NCI-H1105 treated with DMSO at 0.1 percent for 48 hours (cell line): ENCODE data around the gene REPS2.

ENCODE experiments used
- DNase-seq: peaks from one replicate; lab custom pipeline; 2025; lab: John Stamatoyannopoulos, UW

REPS2 gene

DNA sequence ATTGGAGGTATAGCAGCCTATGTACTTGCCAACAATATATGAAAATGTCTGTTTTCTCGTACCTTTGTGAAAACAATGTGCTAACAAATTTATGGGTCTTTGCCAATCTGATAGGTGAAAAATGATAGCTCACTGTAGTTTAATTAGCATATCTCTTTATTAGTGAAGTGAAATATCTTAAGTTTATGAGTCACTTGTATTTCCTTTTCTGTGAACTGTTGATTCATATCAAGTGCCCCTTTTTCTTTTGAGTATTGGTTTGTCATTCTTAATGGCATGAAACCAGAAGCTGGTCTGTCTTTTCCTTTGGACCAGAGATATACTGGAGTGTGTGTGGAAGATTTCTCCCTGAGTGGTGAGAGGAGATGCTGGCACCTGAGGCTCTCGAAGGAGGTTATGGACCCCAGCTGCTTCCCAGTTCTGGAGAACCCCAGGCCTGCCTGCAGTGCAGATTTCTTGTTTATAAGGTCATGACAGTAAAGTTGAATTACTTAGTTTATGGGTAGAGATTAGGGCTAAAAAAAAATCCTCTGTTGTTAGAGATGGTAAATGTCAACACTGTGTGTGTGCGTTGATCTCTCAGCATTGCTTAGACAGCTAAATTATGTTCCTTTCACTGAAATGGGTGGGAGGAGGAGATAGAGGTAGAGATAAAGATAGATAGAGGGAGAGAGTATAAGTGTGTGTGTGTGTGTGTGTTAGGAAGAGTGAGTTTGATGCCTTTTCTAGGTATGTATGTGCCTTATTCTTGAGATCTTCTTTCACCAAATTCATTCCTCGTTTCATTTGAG, 89.9 kb downstream of the REPS2 start:
- no peak for DNase-seq

- DNase-seq: no peak
These were observed 91.8 kb downstream of the REPS2 start for GRCh38 chrX:17038277-17038676.

- no peak for DNase-seq
These were observed 92.3 kb downstream of the REPS2 start for GRCh38 chrX:17038681-17039161.

DNA sequence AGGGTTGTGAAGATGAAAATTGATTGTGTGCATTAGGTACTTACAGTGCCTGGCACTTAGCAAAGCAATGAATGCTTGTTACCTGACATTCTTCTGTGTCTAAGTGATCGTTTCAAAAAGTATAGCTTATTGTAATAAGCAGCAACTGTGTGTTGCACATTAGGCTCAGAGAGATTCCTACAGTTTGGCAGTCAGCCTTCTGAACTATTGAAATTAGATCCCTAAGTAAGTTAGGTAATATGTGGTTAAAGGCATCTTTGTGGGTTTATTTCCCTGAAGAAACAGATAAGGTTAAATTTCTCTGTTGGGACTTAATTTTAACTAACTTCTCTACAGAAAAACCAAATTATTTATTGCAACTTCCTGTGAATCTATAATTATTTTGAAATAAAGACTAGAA, 93.4 kb downstream of the REPS2 start:
- no peak for DNase-seq

GRCh38 chrX:17040711-17041110, 94.3 kb downstream of the REPS2 start:
- DNase-seq: no peak

DNA sequence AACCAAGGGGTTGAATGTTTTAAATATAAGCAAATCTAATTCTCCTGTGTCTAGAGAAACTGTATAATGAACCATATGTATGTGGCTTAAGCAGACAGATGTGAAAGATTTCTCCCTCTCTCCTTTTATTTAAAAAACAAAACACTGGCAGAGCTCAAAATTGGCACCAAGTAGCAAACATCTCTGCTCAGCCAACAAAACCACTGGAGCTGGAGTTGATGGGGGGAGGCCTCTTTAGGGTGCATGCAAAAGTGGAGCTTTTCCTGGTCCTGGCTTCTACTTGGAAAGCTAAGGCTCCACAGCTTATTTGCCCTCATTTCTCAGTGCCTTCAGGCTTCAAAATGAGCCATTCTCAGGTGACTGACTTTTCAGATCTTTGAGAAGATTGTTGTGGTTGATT, 95.6 kb downstream of the REPS2 start:
- no peak for DNase-seq

DNA sequence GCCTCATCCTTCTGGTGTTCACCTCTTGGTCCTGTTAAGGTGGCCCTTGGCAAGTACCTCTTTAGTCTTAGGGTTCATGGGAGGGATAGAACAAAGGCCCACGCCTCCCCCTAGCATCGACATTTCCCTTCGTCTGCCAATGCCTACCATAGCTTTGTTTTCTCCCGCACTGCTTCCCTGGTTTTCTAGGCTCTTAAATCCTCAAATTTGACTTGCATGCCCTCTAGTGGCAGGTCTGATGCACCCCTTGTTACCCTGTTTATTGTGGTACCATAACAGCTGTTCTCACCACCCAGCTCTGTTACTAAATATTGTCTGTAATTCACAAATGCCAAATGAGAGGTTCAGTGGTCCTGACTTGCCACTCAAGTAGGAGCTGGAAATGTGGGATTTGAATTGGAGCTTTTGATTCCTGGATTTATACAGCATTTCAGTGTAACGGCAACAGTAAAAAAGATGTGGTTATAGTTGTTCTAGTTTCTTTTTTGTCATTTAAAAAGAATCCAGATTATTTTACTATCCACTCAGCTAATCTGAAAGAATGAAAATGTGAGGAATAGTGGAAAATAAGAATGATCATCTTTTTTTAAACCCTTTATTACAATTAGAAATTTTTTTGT, 100.1 kb downstream of the REPS2 start:
- DNase-seq: peak; percentile 74

GRCh38 chrX:17047224-17047623, 100.8 kb downstream of the REPS2 start:
- DNase-seq: no peak

DNA sequence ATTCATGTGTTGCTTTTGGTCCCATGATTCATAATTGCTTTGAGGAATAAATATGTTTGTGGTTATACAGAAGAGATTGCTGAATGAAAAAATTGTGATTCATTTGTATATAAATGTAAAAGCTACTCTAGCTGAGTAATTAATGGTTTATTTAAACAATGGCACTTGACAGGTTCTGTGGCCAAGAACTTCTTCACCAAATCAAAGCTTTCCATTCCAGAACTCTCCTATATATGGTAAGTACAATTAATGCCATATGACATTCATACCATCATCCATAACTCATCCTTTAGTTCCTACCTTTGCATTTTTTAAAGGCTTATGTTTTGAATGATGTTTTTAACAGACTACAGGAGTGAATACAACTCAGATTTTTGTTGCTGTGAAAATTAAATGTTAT, 105.8 kb downstream of the REPS2 start:
- DNase-seq: no peak

- DNase-seq: no peak
These were observed 106.3 kb downstream of the REPS2 start for GRCh38 chrX:17052793-17053192.

- peak; percentile 83 for DNase-seq
These were observed 107.0 kb downstream of the REPS2 start for GRCh38 chrX:17053502-17053901.

DNA sequence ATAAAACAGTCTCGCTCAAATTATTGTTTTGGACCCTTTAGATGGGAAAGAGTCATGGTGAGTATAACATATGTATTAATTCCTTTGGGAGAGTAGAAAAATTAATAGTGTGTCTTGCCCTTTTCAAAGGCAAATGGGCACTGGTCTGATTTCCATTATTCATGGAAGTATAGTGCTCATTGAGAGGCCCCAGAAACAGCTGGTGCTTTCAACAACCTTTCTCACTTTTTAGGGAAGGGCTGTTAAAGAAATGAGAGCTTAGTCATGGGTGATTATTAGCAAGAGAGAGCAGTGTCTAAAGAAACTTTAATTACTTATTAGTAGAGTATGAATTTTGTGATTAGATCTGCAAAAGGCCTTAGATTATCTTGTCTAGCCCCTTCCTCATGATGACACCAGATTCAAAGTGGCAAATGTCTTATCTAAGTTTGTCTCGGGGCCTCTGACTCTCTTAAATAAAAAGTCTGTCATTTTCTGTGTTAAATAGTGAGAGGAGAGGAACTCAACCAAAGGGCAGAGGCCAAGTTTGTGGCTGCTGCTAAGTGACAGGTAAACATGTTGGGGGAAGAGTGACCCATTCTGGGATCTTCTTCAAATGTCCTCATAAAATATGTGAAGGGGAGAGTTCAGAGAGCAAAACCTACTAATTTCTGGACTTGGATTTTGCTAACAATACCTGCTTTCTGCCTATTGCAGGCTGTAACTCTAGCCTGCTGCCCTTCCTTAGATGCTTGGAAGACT, 110.6 kb downstream of the REPS2 start:
- DNase-seq: no peak

- DNase-seq: no peak
These were observed 115.6 kb downstream of the REPS2 start for GRCh38 chrX:17062065-17062464.

DNA sequence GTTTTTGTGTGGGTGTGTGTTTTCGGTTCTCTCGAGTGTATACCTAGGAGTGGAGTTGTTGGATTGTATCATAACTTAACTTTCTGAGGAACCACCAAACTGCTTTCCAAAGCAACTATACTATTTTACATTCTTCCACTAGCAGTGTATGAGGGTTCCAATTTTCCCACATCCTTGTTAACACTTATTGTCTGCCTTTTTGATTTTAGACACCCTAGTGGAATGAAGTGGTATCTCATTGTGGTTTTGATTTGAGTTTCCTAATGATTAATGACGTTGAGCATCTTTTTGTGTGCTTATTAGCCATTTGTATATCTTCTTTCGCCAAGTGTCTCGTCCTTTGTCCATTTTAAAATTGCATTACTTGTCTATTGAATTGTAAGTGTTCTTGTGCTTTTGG, 118.6 kb downstream of the REPS2 start:
- no peak for DNase-seq

GRCh38 chrX:17067534-17067933, 121.1 kb downstream of the REPS2 start:
- peak; percentile 29 for DNase-seq

DNA sequence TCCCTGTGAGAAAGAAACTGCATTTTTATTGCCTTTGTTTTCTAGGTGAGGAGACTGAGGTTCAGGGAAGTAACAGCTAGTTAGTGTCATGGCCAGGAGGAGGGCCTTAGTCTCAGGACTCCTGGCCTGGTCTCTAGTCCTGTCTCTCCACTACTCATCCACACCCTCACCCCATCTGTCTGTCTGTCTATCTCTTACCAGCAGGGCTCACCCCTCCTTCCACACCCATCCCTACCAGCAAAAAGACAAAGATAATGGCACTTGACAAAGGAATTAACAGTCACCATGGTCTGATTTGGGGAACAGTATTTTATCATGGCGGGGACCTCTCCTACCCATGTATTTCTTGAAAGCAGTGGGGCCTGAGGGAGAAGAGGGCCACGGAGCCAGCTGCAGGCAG, 125.8 kb downstream of the REPS2 start:
- DNase-seq: no peak

GRCh38 chrX:17072721-17073230, 126.3 kb downstream of the REPS2 start:
- DNase-seq: no peak

GRCh38 chrX:17075004-17075403, 128.5 kb downstream of the REPS2 start:
- DNase-seq: no peak

DNA sequence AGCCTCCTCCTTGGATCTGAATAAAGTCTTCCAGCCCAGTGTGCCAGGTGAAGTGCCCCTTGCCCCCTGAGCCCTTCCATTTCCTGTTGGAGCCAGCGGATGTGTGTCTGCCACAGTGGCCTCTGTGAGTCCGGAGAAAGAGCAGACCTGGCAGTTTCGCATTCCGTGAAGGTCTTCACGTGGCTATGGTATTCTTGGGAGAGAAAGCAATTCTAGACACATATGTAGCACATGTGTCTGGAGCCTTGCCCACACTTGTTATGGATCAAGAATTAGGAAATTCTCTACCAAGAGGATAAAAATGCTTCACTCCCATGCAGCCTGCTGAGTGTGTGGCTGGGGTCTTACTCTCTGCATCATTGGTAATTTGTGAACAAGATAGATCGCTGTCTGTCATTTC, 130.9 kb downstream of the REPS2 start:
- DNase-seq: no peak

DNA sequence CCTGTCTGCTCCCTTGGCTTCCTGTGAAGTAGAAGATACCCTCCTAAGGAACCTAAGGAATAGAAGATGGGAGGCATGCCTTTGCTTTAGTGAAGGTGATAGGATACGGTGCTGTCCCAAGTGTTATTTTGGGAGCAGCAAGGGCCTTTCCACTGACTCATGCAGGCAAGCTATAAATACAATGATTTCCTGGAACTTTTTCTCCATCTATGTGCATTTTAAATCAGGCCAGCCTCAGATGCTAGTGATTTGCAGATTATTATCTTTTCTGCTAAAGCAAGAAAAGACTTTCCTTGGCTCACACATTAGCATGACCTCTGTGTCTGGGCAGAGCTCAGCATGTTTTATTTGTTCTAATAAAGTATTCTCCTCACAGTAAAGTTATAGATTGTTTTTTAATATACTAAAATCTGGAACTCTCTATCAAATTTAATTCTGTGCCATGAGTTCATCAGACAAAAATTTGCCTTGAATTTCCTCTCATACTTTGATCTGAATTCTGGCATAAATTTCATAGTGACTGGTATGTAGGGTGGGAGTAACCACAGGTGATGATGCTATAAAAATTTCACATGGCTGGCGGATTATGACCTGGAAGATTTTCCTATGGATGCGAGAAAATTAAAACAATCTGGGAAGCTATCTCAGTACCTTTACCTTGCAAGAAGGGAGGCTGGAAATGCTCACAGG, 131.7 kb downstream of the REPS2 start:
- no peak for DNase-seq

DNA sequence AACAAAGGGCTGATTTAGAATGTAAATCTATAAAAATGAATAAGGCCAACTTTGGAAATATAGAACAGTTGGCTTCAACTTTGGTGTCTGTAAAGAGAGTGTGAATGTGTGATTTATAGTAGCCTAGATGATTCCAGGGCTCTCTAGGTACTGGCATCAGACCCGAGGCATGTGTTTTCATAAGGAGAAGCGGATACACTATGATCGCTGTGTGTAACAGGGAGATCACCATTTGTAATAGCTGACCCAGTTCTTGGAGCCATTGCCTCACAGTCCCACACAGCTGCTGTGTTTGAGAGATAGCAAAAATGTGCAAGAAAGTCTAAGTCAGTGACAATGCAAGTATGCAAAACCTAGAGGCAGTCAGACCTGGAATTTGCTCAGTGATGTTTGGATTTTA, 135.1 kb downstream of the REPS2 start:
- no peak for DNase-seq

DNA sequence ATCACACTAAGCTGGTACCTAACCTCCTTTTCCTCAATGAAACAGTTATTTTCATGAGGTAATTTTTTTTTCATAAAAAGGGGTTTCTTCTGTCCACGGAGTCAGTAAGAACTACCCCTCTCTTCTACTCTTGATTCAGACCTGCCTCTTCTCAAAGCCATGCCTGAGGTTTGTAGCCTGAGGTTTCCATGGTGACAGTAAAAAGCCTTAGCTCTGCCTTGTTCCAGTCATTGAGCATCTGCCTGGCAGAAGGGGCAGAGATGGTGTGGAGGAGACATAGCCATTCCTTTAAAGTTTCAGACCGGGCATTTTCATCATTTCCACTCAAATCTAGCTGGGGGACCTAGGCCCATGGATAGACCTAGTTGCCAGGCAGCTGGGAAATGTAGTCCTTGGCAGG, 135.5 kb downstream of the REPS2 start:
- no peak for DNase-seq
